Stimulated activated CD8-positive, alpha-beta memory T cell treated with anti-CD3 and anti-CD28 coated beads, Interleukin-7, amount 100 ng/mL, for 24 hours (primary cell): ENCODE measurements around the gene ZNF865.

Source experiments
- DNase-seq: peaks from one replicate; pipeline ENCODE4 v3.0.0-alpha.2; 2020; ENCODE audit warnings: low read depth

ZNF865 gene

DNA sequence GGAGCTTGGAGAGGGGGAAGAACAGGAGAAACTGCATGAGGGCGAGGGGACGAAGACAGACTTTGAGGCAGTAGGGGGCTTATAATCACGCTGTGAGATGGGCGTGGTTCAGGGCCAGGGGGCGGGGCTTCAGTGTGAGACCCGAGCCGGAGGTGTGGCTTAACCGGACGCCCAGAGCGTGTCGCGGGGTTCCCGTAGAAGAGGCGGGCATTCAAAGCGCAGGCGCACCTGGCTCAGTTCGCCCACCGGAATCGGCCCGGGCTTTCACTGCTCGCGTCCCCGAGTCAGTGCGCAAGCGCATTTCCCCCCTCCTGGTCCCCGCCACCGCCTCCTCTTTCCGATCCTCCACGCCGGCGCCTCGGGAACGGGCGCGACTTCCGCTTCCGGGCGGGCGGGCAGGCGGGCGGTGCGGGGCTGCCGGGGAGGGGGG, 225 bp upstream of the ZNF865 start:
- DNase-seq = peak; percentile 98

DNA sequence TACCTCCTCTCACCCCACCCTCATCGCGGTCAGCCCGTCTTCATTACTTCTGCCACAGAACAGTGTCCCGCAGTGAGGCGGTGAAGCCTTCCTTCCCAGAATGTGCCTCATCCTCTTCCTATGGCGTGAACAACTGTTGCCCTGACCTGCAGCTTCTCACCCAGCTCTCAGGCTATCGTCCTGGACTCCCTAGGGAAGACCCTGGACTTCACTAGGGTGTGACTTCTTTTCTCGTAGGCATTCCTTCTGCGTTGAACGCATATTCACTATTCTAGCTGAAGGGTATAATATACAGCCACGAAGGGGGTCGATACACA, 982 bp downstream of the ZNF865 start:
- no peak for DNase-seq

DNA sequence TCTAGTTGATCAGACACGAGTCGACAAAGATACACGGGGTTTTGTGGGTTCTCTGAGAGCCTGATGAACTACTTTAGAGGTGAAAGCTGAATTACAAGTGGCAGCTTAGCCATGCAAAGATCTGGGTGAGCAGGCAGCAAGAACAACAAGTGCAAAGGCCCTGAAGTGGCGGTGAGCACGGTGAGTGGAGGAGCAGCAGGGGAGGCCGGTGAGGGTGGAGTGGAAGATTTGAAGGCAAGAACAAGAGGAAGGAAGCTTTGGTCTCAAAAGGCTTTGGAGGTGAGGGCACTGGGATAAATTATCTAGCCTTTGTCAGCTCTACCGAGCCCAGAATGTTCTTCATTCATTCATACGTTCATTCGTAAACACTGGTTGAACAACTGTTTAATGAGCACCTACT, 1.4 kb downstream of the ZNF865 start:
- DNase-seq = no peak

DNA sequence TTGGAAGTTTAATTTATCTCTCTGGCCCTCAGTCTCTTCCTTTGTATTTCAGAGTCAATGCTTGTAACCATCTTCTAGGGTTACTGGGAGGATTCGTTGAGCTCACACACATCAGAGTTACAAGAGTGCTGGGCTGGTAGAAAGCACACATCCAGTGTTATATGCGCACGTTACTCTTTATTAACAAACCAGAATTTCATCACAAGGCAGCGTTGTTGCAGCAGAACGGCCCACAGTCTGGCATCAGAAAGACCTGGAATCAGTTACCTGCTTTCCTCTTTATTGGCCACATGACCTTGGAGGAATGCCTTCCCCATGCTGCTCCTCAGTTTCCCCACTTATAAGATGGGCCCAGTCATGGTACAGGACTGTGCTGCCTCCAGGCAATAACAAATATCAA, 3.9 kb downstream of the ZNF865 start:
- no peak for DNase-seq

DNA sequence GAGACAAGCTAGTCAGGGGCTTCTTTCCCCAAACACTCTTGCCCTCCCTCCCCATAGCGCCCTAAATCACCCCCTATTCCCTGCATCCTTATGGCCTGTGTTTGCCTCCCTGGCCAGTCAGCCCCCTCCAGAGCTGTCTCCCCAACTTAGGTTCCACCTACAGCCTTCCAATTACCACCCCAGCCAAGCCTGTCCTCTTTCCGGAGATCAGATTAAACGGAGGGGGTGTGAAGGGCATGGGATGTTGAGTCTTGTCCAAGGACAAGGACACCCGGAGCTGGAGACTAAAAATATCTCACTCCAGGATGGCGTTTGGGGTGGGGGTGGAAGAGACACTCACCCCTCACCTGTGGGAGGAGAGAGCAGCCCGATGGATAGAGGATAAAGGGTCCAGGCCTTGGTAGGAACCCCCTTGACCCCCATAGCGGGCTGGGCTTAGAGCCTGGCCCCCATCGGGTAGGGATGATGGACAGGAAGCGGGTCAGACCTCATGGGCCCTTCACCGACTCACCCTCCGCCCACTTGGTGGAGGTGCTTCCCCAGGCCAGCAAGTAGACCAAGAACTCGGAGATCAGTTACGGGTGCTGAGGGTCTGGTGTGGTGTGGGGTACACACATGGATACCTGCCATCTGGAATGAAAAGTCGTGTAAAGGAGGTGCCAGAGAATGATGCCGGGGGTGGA, 6.0 kb downstream of the ZNF865 start:
- DNase-seq = no peak

DNA sequence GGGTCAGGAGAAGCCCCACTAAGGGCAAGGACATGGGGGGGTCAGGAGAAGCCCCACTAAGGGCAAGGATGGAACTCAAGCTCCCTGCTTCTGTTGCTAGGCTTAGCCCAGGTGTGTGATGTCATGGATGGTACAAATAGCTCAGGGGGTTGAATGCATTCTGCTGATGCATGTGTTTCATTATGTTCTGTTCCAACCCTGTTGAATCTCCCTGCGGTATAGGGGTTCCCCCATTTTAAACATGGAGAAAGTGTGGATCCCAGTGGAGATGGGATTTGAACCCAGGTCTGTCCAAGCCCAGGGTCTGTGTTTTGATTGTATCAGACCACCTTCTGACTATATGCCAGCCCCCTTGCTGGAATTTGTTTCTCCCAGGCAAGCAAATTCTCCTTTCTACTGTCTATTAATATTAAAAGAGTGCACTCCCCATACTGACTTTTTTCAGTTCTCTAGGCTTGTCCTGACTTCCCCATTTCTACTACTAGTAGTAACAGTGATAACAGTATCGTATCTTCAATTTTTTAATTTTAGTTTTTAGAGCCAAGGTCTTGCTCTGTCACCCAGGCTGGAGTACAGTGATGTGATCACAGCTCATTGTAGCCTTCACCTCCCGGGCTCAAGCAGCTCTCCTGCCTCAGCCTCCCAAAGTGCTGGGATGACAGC, 6.7 kb downstream of the ZNF865 start:
- no peak for DNase-seq

DNA sequence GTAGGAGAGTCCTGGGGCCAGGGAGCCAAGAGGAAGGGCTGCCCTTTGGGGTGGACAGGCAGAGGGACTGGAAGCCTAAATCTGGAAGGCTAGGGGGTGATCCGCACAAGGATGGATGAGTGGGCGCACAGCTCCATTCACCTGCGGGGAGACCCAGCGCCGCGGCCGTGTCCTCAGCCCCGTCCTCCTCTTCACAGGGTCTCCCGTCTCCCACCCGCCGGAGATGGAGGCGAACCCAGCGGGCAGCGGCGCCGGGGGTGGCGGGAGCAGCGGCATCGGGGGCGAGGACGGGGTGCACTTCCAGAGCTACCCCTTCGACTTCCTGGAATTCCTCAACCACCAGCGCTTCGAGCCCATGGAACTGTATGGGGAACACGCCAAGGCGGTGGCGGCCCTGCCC, 7.9 kb downstream of the ZNF865 start:
- DNase-seq = no peak

DNA sequence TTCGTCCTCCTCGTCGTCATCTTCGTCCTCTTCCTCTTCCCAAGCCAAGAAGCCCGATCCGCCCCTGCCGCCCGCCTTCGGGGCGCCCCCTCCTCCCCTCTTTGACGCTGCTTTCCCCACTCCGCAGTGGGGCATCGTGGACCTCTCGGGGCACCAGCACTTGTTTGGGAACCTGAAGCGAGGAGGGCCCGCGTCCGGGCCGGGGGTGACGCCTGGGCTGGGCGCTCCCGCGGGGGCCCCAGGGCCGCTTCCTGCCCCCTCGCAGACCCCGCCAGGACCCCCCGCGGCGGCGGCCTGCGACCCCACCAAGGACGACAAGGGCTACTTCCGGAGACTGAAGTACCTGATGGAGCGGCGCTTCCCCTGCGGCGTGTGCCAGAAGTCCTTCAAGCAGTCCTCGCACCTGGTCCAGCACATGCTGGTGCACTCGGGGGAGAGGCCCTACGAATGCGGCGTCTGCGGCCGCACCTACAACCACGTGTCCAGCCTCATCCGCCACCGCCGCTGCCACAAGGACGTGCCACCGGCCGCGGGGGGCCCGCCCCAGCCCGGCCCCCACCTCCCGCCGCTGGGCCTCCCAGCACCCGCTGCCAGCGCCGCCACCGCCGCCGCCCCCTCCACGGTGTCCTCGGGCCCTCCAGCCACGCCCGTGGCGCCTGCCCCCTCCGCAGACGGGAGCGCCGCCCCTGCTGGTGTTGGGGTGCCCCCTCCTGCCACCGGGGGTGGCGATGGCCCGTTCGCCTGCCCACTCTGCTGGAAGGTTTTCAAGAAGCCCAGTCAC, 8.7 kb downstream of the ZNF865 start:
- DNase-seq = no peak

DNA sequence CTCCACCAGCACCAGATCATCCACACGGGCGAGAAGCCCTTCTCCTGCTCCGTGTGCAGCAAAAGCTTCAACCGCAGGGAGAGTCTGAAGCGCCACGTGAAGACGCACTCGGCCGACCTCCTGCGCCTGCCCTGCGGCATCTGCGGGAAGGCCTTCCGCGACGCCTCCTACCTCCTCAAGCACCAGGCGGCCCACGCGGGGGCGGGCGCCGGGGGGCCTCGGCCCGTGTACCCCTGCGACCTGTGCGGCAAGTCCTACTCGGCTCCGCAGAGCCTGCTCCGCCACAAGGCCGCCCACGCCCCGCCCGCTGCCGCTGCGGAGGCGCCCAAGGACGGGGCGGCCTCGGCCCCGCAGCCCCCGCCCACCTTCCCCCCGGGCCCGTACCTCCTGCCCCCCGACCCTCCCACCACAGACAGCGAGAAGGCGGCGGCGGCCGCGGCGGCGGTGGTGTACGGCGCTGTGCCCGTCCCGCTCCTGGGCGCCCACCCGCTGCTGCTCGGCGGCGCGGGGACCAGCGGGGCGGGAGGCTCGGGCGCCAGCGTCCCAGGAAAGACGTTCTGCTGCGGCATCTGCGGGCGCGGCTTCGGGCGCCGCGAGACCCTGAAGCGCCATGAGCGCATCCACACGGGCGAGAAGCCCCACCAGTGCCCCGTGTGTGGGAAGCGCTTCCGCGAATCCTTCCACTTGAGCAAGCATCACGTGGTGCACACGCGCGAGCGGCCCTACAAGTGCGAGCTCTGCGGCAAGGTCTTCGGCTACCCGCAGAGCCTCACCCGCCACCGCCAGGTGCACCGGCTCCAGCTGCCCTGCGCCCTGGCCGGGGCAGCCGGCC, 9.5 kb downstream of the ZNF865 start:
- no peak for DNase-seq

DNA sequence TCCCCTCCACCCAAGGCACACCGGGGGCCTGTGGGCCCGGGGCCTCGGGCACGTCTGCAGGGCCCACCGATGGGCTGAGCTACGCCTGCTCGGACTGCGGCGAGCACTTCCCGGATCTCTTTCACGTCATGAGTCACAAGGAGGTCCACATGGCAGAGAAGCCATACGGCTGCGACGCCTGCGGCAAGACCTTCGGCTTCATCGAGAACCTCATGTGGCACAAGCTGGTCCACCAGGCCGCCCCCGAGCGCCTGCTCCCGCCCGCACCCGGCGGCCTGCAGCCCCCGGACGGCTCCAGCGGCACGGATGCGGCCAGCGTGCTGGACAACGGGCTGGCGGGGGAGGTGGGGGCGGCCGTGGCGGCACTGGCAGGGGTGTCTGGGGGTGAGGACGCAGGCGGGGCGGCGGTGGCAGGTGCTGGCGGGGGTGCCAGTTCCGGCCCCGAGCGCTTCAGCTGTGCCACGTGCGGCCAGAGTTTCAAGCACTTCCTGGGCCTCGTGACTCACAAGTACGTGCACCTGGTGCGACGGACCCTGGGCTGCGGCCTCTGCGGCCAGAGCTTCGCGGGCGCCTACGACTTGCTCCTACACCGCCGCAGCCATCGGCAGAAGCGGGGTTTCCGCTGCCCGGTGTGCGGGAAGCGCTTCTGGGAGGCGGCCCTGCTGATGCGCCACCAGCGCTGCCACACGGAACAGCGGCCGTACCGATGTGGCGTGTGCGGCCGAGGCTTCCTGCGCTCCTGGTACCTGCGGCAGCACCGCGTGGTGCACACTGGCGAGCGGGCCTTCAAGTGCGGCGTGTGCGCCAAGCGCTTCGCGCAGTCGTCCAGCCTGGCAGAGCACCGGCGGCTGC, 10.3 kb downstream of the ZNF865 start:
- DNase-seq = no peak

DNA sequence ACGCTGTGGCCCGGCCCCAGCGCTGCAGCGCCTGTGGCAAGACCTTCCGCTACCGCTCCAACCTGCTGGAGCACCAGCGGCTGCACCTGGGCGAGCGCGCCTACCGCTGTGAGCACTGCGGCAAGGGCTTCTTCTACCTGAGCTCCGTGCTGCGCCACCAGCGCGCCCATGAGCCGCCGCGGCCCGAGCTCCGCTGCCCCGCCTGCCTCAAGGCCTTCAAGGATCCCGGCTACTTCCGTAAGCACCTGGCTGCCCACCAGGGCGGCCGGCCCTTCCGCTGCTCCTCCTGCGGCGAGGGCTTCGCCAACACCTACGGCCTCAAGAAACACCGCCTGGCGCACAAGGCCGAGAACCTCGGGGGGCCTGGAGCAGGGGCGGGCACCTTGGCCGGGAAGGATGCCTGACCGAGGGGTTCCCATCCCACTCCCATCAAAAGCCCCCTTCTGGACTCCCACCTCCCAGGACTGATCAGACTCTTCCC, 11.0 kb downstream of the ZNF865 start:
- DNase-seq = no peak

DNA sequence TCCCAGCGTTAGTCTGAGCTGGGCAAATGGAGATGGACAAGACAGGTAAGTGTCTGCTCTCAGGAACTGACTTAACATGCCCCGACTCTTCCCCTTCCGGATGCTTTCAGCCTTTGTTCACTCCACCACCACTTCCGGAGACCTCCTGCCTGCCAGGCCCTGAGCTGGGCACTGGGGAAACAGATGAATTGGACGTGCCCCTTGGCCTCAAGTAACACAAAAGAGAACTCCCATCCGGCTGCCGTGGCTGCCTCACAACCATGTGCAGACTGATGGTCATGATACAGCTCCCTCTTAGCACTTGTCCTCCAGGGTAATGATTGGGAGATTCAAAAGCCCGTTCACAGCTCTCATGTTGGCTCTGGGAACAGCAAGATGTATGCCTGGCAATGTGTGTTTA, 12.0 kb downstream of the ZNF865 start:
- no peak for DNase-seq

DNA sequence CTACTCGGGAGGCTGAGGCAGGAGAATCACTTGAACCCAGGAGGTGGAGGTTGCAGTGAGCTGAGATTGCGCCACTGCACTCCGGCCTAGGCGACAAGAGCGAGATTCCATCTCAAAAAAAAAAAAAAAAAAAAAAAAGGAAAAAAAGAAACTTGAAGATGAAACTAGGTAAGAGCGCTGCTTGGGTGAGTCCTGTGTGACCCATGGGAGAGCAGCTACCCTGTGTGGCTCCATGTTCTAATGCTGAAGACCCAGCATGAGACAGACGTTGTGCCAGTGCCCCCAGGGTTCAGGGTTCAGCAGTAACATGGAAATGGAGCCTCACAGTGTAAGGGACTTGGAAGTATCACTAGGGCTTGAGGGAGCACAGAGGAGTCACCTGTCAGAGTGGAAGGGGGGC, 13.0 kb downstream of the ZNF865 start:
- no peak for DNase-seq

DNA sequence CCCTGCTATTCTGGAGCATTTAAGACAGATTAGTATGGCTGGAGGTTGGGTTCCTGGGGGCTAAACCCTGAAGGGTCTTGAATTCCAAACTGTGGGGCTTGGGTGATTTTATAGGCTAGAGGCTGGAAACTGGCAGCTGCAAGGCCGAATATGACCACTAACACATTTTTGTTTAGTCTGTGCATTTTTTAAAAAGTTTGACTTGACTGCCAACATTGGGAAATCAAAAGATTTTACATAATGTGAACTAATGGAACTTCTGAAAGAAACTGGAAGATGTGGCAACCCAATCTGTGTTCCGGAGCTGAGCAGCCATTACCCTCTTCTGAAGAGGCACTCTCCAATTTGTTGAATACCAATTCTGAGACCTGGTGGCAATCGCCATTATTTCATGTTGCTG, 13.8 kb downstream of the ZNF865 start:
- DNase-seq = no peak

DNA sequence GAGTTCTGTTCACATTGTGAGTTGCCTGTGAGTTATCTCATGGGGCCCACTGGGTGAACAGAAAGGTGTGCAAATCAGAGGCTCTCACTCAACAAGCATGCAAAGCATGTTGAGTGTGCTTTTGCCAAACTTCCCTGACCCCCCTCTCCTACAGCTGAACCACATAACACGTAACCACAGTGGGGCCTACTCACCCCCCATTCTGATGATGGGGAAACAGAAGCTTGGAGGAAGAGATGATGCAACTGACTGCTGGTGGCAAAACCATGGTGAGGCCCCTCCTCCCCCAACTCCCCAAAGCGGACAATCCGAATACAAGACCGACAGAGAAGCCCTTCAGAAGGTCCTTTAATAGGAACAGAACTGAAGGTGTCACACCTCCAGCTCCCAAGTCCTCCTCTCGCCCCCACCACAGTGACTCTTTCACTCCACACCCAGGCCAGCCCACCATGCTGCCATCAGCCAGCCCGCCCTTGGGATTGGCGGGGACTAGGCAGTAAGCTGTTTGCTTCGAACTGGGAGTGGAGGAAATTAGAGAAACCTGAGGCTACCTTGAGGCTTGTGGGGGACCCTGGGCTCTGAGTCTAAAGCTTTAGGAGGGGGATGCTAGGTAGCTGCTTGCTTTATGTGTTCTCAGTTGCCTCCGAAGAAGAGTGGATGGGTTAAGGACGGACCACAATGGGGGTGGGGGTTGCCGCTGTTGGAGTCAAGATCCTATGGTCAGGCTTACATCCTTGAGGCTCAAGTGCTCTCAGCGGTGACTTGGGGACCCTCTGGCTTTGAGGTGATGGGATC, 15.2 kb downstream of the ZNF865 start:
- DNase-seq = no peak

DNA sequence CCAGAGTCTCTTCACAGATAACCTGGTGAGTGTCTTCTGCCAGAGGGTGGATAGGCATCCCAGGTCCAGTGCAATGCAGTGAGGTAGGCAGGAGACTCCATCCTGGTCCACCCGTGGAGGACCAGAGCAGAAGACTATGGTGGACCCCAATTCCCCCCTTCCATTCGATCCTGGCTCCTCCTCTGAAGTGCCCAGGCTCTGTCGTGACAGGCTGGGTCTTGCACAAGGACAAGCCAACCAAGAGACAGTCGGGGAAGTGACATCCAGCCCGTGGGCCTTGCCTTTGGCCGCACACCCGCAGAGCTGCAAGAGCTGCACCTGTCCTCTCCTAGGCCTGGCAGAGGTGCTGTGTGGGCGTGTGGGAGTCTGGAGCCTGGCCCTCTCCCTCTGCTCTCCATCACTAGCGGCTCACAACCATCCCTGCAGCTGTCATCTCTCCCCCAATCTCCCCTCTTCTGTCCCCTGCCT, 15.8 kb downstream of the ZNF865 start:
- no peak for DNase-seq

DNA sequence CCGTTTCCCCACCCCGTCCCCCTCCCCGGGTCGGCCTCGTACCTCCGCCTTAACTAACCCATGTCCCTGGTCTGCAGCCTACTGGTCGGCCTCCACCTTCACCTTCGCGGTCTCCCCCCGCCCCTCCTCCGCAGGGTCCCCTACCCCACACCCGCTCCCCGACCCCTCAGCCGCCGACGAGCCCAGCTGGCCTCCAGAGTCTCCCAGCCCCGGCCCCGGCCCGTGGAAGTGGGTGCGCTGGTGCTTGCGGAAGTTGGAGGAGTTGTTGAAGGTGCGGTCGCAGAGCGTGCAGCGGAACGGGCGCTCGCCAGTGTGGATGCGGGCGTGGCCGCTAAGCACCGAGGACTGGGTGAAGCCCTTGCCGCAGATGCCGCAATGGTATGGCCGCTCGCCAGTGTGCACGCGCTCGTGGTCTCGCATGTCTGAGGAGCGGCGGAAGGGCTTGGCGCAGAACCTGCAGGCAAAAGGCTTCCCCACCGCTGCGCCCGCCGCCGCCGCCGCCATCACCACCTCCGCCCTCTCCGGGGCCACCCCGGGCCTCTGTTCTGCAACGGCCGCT, 16.3 kb downstream of the ZNF865 start:
- DNase-seq = no peak

DNA sequence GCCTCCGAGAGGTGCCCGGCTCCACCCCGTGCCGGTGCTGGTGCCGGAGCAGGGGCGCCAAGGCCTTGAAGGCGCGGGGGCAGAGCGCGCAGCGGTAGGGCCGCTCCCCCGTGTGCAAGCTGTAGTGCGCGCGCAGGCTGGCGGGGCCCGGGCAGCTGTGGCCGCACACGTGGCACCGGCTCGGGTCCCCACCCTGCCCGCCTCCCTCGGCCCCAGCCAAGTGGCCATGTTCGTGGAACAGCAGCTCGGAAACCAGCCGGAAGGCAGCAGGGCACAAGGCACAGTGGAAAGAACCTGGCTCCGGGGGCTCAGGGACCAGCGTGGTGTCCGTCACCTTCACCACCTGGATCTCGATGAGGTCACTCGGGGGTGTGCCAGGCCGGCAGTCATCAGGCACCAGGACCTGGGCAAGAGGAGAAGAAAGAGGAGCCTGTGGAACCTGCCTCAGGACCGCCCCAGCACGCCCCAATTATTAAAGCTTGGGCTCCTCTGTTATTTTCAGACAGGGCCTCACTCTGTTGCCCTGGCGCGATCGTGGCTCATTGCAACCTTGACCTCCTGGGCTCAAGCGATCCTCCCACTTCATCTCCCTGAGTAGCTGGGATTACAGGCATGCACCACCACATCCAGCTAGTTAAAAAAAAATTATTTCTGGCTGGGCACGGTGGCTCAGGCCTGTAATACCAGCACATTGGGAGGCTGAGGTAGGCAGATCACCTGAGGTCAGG, 17.0 kb downstream of the ZNF865 start:
- no peak for DNase-seq

DNA sequence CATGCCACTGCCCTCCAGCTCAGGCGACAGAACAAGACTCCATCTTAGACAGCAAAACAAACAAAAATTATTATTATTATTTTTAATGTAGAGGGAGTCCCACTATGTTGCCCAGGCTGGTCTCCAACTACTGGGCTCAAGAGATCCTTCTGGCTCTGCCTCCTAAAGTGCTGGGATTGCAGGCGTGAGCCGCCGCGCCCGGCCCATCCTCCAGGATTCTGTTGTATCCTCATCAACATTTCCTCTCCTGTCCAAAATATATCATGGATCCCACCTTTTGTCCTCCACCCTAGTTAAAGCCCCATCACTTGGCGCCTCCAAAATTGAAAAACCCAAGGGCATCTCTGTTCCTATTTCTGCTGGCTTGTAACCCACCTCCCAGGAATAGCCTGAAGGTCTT, 17.7 kb downstream of the ZNF865 start:
- DNase-seq = no peak
